ENCODE measurements around the gene AKAP13.

The AKAP13 gene

GRCh38 chr15:85769182-85769900 is 388.9 kb downstream of the AKAP13 start:
- H3K27me3 ChIP-seq (ENCODE audit: low read length) = no peaks in the 10 kb centered on the region
- H3K4me2 ChIP-seq (ENCODE audit: low read depth, low read length, poor library complexity, severe bottlenecking) = no peak overlapping the region
- H3K27ac ChIP-seq (ENCODE audit: low read depth, low read length) = no peak overlapping the region
- no peaks in the 10 kb centered on the region for H4K20me1 ChIP-seq (ENCODE audit: low read depth, low read length)
- H3K9ac ChIP-seq (ENCODE audit: low read length) = no peak overlapping the region
- H3K9me2 ChIP-seq (replicated peaks; ENCODE audit: insufficient read depth, low read length) = no peaks in the 10 kb centered on the region
- no peaks in the 10 kb centered on the region for H3K9me3 ChIP-seq (ENCODE audit: insufficient read depth, low read length)
- H3K4me3 ChIP-seq (ENCODE audit: insufficient read depth, low read length, poor library complexity, severe bottlenecking) = no peak overlapping the region
- no peaks in the 10 kb centered on the region for H3K79me2 ChIP-seq (ENCODE audit: insufficient read depth, low read length)
- H3F3A ChIP-seq (ENCODE audit: insufficient read depth) = no peaks in the 10 kb centered on the region
- no peaks in the 10 kb centered on the region for H3K36me3 ChIP-seq (ENCODE audit: low read length)
- H2AFZ ChIP-seq (ENCODE audit: low read depth, low read length, severe bottlenecking) = no peak overlapping the region
- TF ChIP-seq EZH2phosphoT487 (conservative IDR thresholded peaks at IDR 0.05; ENCODE audit: low read length) = no peak
- TF ChIP-seq CTCF (IDR thresholded peaks at IDR 0.05; ENCODE audit: insufficient read depth, low read length, poor library complexity, severe bottlenecking) = no peak

GRCh38 chr15:85770096-85771041 is 390.0 kb downstream of the AKAP13 start:
- H3K9me3 ChIP-seq (ENCODE audit: insufficient read depth, low read length) = no peaks in the 10 kb centered on the region
- TF ChIP-seq EZH2phosphoT487 (conservative IDR thresholded peaks at IDR 0.05; ENCODE audit: low read length) (no peak), CTCF (IDR thresholded peaks at IDR 0.05; ENCODE audit: insufficient read depth, low read length, poor library complexity, severe bottlenecking) (no peak)
- H3K27me3 ChIP-seq (ENCODE audit: low read length) = no peaks in the 10 kb centered on the region
- H2AFZ ChIP-seq (ENCODE audit: low read depth, low read length, severe bottlenecking) = no peak overlapping the region
- no peaks in the 10 kb centered on the region for H3F3A ChIP-seq (ENCODE audit: insufficient read depth)
- no peak overlapping the region for H3K27ac ChIP-seq (ENCODE audit: low read depth, low read length)
- no peak overlapping the region for H3K4me2 ChIP-seq (ENCODE audit: low read depth, low read length, poor library complexity, severe bottlenecking)
- no peaks in the 10 kb centered on the region for H3K79me2 ChIP-seq (ENCODE audit: insufficient read depth, low read length)
- H3K9me2 ChIP-seq (replicated peaks; ENCODE audit: insufficient read depth, low read length) = no peaks in the 10 kb centered on the region
- H3K9ac ChIP-seq (ENCODE audit: low read length) = no peak overlapping the region
- no peaks in the 10 kb centered on the region for H4K20me1 ChIP-seq (ENCODE audit: low read depth, low read length)
- no peaks in the 10 kb centered on the region for H3K36me3 ChIP-seq (ENCODE audit: low read length)
- H3K4me3 ChIP-seq (ENCODE audit: insufficient read depth, low read length, poor library complexity, severe bottlenecking) = no peak overlapping the region

- no peak overlapping the region for H3K4me3 ChIP-seq (ENCODE audit: insufficient read depth, low read length, poor library complexity, severe bottlenecking)
- H3K79me2 ChIP-seq (ENCODE audit: insufficient read depth, low read length) = no peaks in the 10 kb centered on the region
- no peak overlapping the region for H3K4me2 ChIP-seq (ENCODE audit: low read depth, low read length, poor library complexity, severe bottlenecking)
- H2AFZ ChIP-seq (ENCODE audit: low read depth, low read length, severe bottlenecking) = no peak overlapping the region
- H3K9me3 ChIP-seq (ENCODE audit: insufficient read depth, low read length) = no peaks in the 10 kb centered on the region
- H3K9ac ChIP-seq (ENCODE audit: low read length) = no peak overlapping the region
- H3F3A ChIP-seq (ENCODE audit: insufficient read depth) = no peaks in the 10 kb centered on the region
- no peaks in the 10 kb centered on the region for H3K9me2 ChIP-seq (replicated peaks; ENCODE audit: insufficient read depth, low read length)
- TF ChIP-seq EZH2phosphoT487 (conservative IDR thresholded peaks at IDR 0.05; ENCODE audit: low read length) = no peak
- no peak for TF ChIP-seq CTCF (IDR thresholded peaks at IDR 0.05; ENCODE audit: insufficient read depth, low read length, poor library complexity, severe bottlenecking)
- no peaks in the 10 kb centered on the region for H4K20me1 ChIP-seq (ENCODE audit: low read depth, low read length)
- H3K27ac ChIP-seq (ENCODE audit: low read depth, low read length) = no peak overlapping the region
- H3K27me3 ChIP-seq (ENCODE audit: low read length) = no peaks in the 10 kb centered on the region
- no peaks in the 10 kb centered on the region for H3K36me3 ChIP-seq (ENCODE audit: low read length)
Observed at GRCh38 chr15:85771271-85771670, 390.9 kb downstream of the AKAP13 start.

Data from SU-DHL-6 (cell line).